Measurements from ENCODE around the gene PPP2R2C.

PPP2R2C gene

DNA sequence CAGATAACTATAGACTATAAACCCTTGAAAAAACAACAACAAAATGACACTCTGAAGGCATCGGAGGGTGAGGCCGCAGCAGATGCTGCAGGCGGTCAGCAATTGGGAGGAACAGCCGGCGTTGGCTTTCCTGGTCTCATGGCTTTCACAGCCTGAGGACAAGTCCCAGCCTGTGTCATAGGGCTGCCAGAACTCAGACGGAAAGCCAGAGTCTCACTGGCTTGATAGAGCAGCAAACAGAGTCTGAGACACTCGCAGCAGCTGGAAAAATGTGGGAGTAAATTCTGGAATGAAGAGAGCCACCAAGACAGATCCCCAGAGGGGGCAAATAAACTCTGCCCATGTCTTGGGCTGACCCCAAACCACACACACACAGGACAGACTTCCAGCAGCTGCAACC, 86.3 kb downstream of the PPP2R2C start:
- Histone ChIP-seq H3K27ac (replicated peaks) (no peak overlapping the region), H3K4me3 (replicated peaks; ENCODE audit: insufficient read depth, low read length) (no peak overlapping the region), H3K27me3 (ENCODE audit: insufficient read depth, poor library complexity, severe bottlenecking) (no peaks in the 10 kb centered on the region)
- TF ChIP-seq, protein P1, sequence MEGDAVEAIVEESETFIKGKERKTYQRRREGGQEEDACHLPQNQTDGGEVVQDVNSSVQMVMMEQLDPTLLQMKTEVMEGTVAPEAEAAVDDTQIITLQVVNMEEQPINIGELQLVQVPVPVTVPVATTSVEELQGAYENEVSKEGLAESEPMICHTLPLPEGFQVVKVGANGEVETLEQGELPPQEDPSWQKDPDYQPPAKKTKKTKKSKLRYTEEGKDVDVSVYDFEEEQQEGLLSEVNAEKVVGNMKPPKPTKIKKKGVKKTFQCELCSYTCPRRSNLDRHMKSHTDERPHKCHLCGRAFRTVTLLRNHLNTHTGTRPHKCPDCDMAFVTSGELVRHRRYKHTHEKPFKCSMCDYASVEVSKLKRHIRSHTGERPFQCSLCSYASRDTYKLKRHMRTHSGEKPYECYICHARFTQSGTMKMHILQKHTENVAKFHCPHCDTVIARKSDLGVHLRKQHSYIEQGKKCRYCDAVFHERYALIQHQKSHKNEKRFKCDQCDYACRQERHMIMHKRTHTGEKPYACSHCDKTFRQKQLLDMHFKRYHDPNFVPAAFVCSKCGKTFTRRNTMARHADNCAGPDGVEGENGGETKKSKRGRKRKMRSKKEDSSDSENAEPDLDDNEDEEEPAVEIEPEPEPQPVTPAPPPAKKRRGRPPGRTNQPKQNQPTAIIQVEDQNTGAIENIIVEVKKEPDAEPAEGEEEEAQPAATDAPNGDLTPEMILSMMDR (IDR thresholded peaks at IDR 0.05; ENCODE audit: insufficient read depth, low read length) = no peak
- TF ChIP-seq POLR2AphosphoS5 (IDR thresholded peaks at IDR 0.05; ENCODE audit: low read depth) (no peak), GABPA (IDR thresholded peaks at IDR 0.05; ENCODE audit: low read depth) (no peak)
- DNase-seq (ENCODE audit: low read depth in 1 of 2, low spot score in 1 of 2) = no peak

DNA sequence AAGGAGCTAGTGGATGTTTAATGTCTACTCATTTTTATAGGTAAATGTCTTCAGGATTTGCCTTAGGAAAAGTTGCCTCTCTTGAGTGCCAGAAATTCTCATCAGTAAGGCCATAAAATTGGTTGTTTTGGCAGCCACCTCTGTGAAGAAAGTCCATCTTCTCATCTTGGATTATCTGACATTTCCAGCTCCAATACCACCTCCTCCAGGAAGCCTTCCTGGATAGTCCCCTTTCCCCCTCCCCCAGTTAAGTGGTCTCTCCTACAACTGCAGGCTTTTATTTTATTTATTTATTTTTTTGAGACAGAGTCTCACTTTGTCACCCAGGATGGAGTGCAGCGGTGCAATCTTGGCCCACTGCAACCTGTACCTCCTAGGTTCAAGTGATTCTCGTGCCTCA, 87.1 kb downstream of the PPP2R2C start:
- no peak for TF ChIP-seq GABPA (IDR thresholded peaks at IDR 0.05; ENCODE audit: low read depth)
- TF ChIP-seq, protein P1 (IDR thresholded peaks at IDR 0.05; ENCODE audit: insufficient read depth, low read length) = no peak
- TF ChIP-seq POLR2AphosphoS5 (IDR thresholded peaks at IDR 0.05; ENCODE audit: low read depth) = no peak
- no peak for TF ChIP-seq SPI1 (IDR thresholded peaks at IDR 0.05; ENCODE audit: borderline replicate concordance, low read depth)
- TF ChIP-seq, protein P2, sequence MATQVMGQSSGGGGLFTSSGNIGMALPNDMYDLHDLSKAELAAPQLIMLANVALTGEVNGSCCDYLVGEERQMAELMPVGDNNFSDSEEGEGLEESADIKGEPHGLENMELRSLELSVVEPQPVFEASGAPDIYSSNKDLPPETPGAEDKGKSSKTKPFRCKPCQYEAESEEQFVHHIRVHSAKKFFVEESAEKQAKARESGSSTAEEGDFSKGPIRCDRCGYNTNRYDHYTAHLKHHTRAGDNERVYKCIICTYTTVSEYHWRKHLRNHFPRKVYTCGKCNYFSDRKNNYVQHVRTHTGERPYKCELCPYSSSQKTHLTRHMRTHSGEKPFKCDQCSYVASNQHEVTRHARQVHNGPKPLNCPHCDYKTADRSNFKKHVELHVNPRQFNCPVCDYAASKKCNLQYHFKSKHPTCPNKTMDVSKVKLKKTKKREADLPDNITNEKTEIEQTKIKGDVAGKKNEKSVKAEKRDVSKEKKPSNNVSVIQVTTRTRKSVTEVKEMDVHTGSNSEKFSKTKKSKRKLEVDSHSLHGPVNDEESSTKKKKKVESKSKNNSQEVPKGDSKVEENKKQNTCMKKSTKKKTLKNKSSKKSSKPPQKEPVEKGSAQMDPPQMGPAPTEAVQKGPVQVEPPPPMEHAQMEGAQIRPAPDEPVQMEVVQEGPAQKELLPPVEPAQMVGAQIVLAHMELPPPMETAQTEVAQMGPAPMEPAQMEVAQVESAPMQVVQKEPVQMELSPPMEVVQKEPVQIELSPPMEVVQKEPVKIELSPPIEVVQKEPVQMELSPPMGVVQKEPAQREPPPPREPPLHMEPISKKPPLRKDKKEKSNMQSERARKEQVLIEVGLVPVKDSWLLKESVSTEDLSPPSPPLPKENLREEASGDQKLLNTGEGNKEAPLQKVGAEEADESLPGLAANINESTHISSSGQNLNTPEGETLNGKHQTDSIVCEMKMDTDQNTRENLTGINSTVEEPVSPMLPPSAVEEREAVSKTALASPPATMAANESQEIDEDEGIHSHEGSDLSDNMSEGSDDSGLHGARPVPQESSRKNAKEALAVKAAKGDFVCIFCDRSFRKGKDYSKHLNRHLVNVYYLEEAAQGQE (IDR thresholded peaks at IDR 0.05; ENCODE audit: insufficient replicate concordance, low read depth) = no peak
- no peak for DNase-seq (ENCODE audit: low read depth in 1 of 2, low spot score in 1 of 2)
- H3K27me3 ChIP-seq (ENCODE audit: insufficient read depth, poor library complexity, severe bottlenecking) = no peaks in the 10 kb centered on the region
- H3K27ac ChIP-seq (replicated peaks) = no peak overlapping the region
- no peak overlapping the region for H3K4me3 ChIP-seq (replicated peaks; ENCODE audit: insufficient read depth, low read length)

DNA sequence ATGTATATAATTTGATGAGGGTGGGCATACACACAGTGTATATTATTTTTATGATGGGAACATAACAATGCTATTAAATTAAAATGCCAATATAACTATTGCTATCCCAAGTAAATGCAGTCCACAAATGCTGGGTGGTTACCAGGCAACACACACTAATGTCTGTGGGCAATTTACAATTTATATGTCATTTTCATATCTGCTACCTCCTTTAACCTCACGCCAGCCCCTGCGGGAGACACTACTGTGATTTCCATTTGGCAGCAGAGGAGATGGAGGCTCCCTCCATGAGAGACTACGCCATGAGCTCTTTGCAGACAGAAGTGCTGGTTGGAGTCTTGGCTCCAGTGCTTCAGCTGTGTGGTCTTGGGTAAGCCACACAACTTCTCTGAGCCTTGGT, 87.9 kb downstream of the PPP2R2C start:
- H3K4me3 ChIP-seq (replicated peaks; ENCODE audit: insufficient read depth, low read length) = no peak overlapping the region
- H3K27ac ChIP-seq (replicated peaks) = no peak overlapping the region
- no peak for TF ChIP-seq POLR2AphosphoS5 (IDR thresholded peaks at IDR 0.05; ENCODE audit: low read depth)
- TF ChIP-seq, protein P1 (IDR thresholded peaks at IDR 0.05; ENCODE audit: insufficient read depth, low read length) = no peak
- TF ChIP-seq, protein P2 (IDR thresholded peaks at IDR 0.05; ENCODE audit: insufficient replicate concordance, low read depth) = no peak
- TF ChIP-seq SPI1 (IDR thresholded peaks at IDR 0.05; ENCODE audit: borderline replicate concordance, low read depth) = no peak
- TF ChIP-seq GABPA (IDR thresholded peaks at IDR 0.05; ENCODE audit: low read depth) = no peak
- no peak for DNase-seq (ENCODE audit: low read depth in 1 of 2, low spot score in 1 of 2)
- H3K27me3 ChIP-seq (ENCODE audit: insufficient read depth, poor library complexity, severe bottlenecking) = no peaks in the 10 kb centered on the region

DNA sequence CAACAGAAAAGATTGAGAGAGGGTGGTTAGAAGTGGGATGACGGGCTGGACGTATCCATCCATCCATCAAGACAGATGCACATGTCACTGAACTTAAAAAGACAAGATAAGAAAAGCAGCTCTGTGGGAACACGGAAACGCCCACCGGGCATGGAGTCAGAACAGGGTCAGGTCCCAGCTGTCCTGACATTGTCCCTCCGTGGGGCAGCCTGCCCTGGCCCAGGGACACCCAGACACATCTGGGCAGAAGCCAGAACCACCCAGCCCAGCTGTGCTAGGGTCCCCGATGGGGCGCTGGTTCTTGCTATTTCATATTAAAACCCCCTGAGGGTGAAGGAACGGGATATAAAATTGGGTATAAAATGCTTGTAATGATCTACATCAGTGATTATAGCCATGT, 88.5 kb downstream of the PPP2R2C start:
- TF ChIP-seq POLR2AphosphoS5 (IDR thresholded peaks at IDR 0.05; ENCODE audit: low read depth) = no peak
- TF ChIP-seq SPI1 (IDR thresholded peaks at IDR 0.05; ENCODE audit: borderline replicate concordance, low read depth) = no peak
- no peak for TF ChIP-seq GABPA (IDR thresholded peaks at IDR 0.05; ENCODE audit: low read depth)
- TF ChIP-seq, protein P2 (IDR thresholded peaks at IDR 0.05; ENCODE audit: insufficient replicate concordance, low read depth) = no peak
- TF ChIP-seq, protein P1 (IDR thresholded peaks at IDR 0.05; ENCODE audit: insufficient read depth, low read length) = no peak
- no peaks in the 10 kb centered on the region for H3K27me3 ChIP-seq (ENCODE audit: insufficient read depth, poor library complexity, severe bottlenecking)
- no peak overlapping the region for H3K4me3 ChIP-seq (replicated peaks; ENCODE audit: insufficient read depth, low read length)
- H3K27ac ChIP-seq (replicated peaks) = no peak overlapping the region
- no peak for DNase-seq (ENCODE audit: low read depth in 1 of 2, low spot score in 1 of 2)

All from HL-60 (cell line).